HEK293 (cell line): ENCODE measurements around the gene SMNDC1.

Experiments
- ATF2 ChIP-seq: fragments of 450-650 bp; formaldehyde crosslinking; IDR thresholded peaks from 2 replicates; pipeline ENCODE4 v1.5.1; 2016; ENCODE audit warnings: missing biosample characterization, missing genetic modification characterization, low read depth
- KLF1 ChIP-seq: fragments of 450-650 bp; formaldehyde crosslinking; IDR thresholded peaks from 2 replicates; pipeline ENCODE4 v1.5.1; 2016; ENCODE audit warnings: missing biosample characterization, missing genetic modification characterization
- KLF10 ChIP-seq: fragments of 450-650 bp; IDR thresholded peaks from 2 replicates; pipeline ENCODE4 v1.5.1; 2018; ENCODE audit warnings: missing biosample characterization, mild to moderate bottlenecking, missing genetic modification characterization
- TRIM28 ChIP-seq: IDR thresholded peaks from 2 replicates; pipeline ENCODE4 v1.6.1; 2011; ENCODE audit warnings: low read length, control low read depth, borderline replicate concordance
- ZBTB1 ChIP-seq: fragments of 450-650 bp; formaldehyde crosslinking; IDR thresholded peaks from 2 replicates; pipeline ENCODE4 v1.5.1; 2016; ENCODE audit warnings: missing biosample characterization, missing genetic modification characterization
- ZBTB21 ChIP-seq: fragments of 450-650 bp; formaldehyde crosslinking; IDR thresholded peaks from 2 replicates; pipeline ENCODE4 v1.5.1; 2017; ENCODE audit warnings: missing biosample characterization, missing genetic modification characterization
- ZBTB48 ChIP-seq: fragments of 450-650 bp; formaldehyde crosslinking; IDR thresholded peaks from 2 replicates; pipeline ENCODE4 v1.5.1; 2016; ENCODE audit warnings: missing biosample characterization, missing genetic modification characterization
- ZFP69B ChIP-seq: fragments of 450-650 bp; formaldehyde crosslinking; IDR thresholded peaks from 2 replicates; pipeline ENCODE4 v1.5.1; 2016; ENCODE audit warnings: missing biosample characterization, missing genetic modification characterization
- ZNF311 ChIP-seq: fragments of 450-650 bp; formaldehyde crosslinking; IDR thresholded peaks from 2 replicates; pipeline ENCODE4 v1.5.1; 2017; ENCODE audit warnings: missing biosample characterization, missing genetic modification characterization, borderline replicate concordance
- ZNF391 ChIP-seq: fragments of 450-650 bp; formaldehyde crosslinking; IDR thresholded peaks from 2 replicates; pipeline ENCODE4 v1.5.1; 2016; ENCODE audit warnings: low read depth, missing biosample characterization, missing genetic modification characterization, borderline replicate concordance
- ZNF426 ChIP-seq: fragments of 450-650 bp; formaldehyde crosslinking; IDR thresholded peaks from 2 replicates; pipeline ENCODE4 v1.5.1; 2017; ENCODE audit warnings: missing biosample characterization, missing genetic modification characterization, mild to moderate bottlenecking, inconsistent platforms, moderate library complexity
- ZNF473 ChIP-seq: fragments of 450-650 bp; formaldehyde crosslinking; IDR thresholded peaks from 2 replicates; pipeline ENCODE4 v1.5.1; 2017; ENCODE audit warnings: missing biosample characterization, missing genetic modification characterization
- ZNF510 ChIP-seq: fragments of 450-650 bp; formaldehyde crosslinking; IDR thresholded peaks from 2 replicates; pipeline ENCODE4 v1.5.1; 2018; ENCODE audit warnings: mild to moderate bottlenecking, missing genetic modification characterization, missing biosample characterization; ENCODE audit not compliant: insufficient replicate concordance
- ZNF514 ChIP-seq: fragments of 450-650 bp; formaldehyde crosslinking; IDR thresholded peaks from 2 replicates; pipeline ENCODE4 v1.5.1; 2016; ENCODE audit warnings: missing biosample characterization, missing genetic modification characterization
- ZNF529 ChIP-seq: fragments of 450-650 bp; formaldehyde crosslinking; IDR thresholded peaks from 2 replicates; pipeline ENCODE4 v1.5.1; 2017; ENCODE audit warnings: missing genetic modification characterization, missing biosample characterization; ENCODE audit not compliant: insufficient replicate concordance
- ZNF530 ChIP-seq: fragments of 450-650 bp; formaldehyde crosslinking; IDR thresholded peaks from 2 replicates; pipeline ENCODE4 v1.5.1; 2016; ENCODE audit warnings: low read depth, missing biosample characterization, missing genetic modification characterization
- ZNF555 ChIP-seq: fragments of 450-650 bp; formaldehyde crosslinking; conservative IDR thresholded peaks from 2 replicates; pipeline ENCODE4 v1.5.1; 2017; ENCODE audit warnings: missing biosample characterization, mild to moderate bottlenecking, missing genetic modification characterization, inconsistent platforms
- ZNF610 ChIP-seq: fragments of 450-650 bp; formaldehyde crosslinking; IDR thresholded peaks from 2 replicates; pipeline ENCODE4 v1.5.1; 2016; ENCODE audit warnings: missing biosample characterization, missing genetic modification characterization, borderline replicate concordance
- ZNF621 ChIP-seq: fragments of 450-650 bp; formaldehyde crosslinking; IDR thresholded peaks from 2 replicates; pipeline ENCODE4 v1.5.1; 2017; ENCODE audit warnings: missing biosample characterization, missing genetic modification characterization
- ZNF623 ChIP-seq: fragments of 450-650 bp; formaldehyde crosslinking; IDR thresholded peaks from 2 replicates; pipeline ENCODE4 v1.5.1; 2016; ENCODE audit warnings: missing biosample characterization, missing genetic modification characterization
- ZNF660 ChIP-seq: fragments of 450-650 bp; IDR thresholded peaks from 2 replicates; pipeline ENCODE4 v1.5.1; 2018; ENCODE audit warnings: missing biosample characterization, mild to moderate bottlenecking, missing genetic modification characterization
- ZNF837 ChIP-seq: fragments of 450-650 bp; formaldehyde crosslinking; IDR thresholded peaks from 2 replicates; pipeline ENCODE4 v1.5.1; 2016; ENCODE audit warnings: missing biosample characterization, missing genetic modification characterization
- TF ChIP-seq, protein P1 (sequence below): fragments of 450-650 bp; formaldehyde crosslinking; optimal IDR thresholded peaks from 2 replicates; pipeline ENCODE3; 2016; ENCODE audit warnings: missing biosample characterization, mild to moderate bottlenecking, missing genetic modification characterization
- TF ChIP-seq, protein P2 (sequence below): fragments of 450-650 bp; formaldehyde crosslinking; IDR thresholded peaks from 2 replicates; pipeline ENCODE4 v1.5.1; 2016; ENCODE audit warnings: missing biosample characterization, missing genetic modification characterization
- TF ChIP-seq, protein P3 (sequence below): fragments of 450-650 bp; formaldehyde crosslinking; IDR thresholded peaks from 2 replicates; pipeline ENCODE4 v1.5.1; 2017; ENCODE audit warnings: missing biosample characterization, missing genetic modification characterization
- TF ChIP-seq, protein P4 (sequence below): fragments of 450-650 bp; formaldehyde crosslinking; IDR thresholded peaks from 2 replicates; pipeline ENCODE4 v1.5.1; 2016; ENCODE audit warnings: missing biosample characterization, missing genetic modification characterization
- TF ChIP-seq, protein P5 (sequence below): fragments of 450-650 bp; IDR thresholded peaks from 2 replicates; pipeline ENCODE4 v1.5.1; 2018; ENCODE audit warnings: missing biosample characterization, mild to moderate bottlenecking, missing genetic modification characterization
- TF ChIP-seq, protein P6 (sequence below): fragments of 450-650 bp; formaldehyde crosslinking; IDR thresholded peaks from 2 replicates; pipeline ENCODE4 v1.5.1; 2016; ENCODE audit warnings: missing biosample characterization, missing genetic modification characterization

Gene SMNDC1

DNA sequence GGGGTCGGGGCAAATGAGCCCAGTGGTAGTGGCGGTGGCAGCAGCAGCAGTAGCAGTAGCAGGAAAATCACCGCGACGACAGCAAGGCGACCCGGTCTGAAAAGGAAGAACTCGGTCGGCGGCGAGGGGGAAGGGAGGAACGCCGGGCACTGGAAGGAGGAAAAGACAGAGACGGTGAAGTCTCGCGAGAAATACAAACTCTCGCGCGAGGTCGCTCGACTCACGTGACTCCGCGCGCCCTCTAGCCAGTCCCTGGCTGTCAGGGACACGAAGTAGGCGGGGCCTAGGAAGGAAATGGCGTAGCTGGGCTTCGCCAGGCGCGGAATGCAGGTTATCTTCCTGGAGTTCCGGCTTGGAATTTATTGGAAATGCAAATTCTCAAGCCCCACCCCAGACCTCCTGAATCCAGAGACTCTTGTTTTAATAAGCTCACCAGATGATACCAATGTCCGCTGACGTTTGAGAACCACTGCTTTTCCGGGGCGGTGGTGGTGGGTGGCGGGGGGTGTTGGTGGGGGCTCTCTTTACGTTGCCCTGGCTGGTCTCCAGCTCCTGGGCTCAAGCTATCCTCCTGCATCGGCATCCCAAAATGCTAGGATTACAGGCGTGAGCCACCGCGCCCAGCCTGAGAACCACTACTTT lies at the start of gene SMNDC1 (continued):
- TF ChIP-seq ZNF391 (tag by site-specific recombination) (no peak), ZFP69B (tag by site-specific recombination) (no peak), ZNF426 (tag by site-specific recombination) (no peak), ZNF555 (tag by site-specific recombination) (no peak), ZNF530 (tag by site-specific recombination) (no peak), ZBTB1 (tag by site-specific recombination) (no peak), ZNF510 (tag by site-specific recombination) (no peak), ZNF660 (tag by site-specific recombination) (no peak), ZNF473 (tag by site-specific recombination) (no peak), TRIM28 (no peak), ZNF623 (tag by site-specific recombination) (no peak), ZNF610 (tag by site-specific recombination) (no peak), ZBTB21 (tag by site-specific recombination) (peak; percentile 26; the same call in 1 of the 2 replicates), ZBTB48 (peak; percentile 57; the same call in 1 of the 2 replicates), ZNF514 (tag by site-specific recombination) (no peak), ZNF311 (tag by site-specific recombination) (no peak), ATF2 (tag by site-specific recombination) (no peak), KLF10 (tag by site-specific recombination) (no peak; the same call in 1 of the 2 replicates), KLF1 (peak; percentile 23; the same call in 1 of the 2 replicates), ZNF529 (tag by site-specific recombination) (no peak), ZNF621 (tag by site-specific recombination) (no peak), ZNF837 (tag by site-specific recombination) (no peak)
- TF ChIP-seq, protein P1, sequence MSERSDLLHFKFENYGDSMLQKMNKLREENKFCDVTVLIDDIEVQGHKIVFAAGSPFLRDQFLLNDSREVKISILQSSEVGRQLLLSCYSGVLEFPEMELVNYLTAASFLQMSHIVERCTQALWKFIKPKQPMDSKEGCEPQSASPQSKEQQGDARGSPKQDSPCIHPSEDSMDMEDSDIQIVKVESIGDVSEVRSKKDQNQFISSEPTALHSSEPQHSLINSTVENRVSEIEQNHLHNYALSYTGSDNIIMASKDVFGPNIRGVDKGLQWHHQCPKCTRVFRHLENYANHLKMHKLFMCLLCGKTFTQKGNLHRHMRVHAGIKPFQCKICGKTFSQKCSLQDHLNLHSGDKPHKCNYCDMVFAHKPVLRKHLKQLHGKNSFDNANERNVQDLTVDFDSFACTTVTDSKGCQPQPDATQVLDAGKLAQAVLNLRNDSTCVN (tag by site-specific recombination) = peak; percentile 37
- TF ChIP-seq, protein P2, sequence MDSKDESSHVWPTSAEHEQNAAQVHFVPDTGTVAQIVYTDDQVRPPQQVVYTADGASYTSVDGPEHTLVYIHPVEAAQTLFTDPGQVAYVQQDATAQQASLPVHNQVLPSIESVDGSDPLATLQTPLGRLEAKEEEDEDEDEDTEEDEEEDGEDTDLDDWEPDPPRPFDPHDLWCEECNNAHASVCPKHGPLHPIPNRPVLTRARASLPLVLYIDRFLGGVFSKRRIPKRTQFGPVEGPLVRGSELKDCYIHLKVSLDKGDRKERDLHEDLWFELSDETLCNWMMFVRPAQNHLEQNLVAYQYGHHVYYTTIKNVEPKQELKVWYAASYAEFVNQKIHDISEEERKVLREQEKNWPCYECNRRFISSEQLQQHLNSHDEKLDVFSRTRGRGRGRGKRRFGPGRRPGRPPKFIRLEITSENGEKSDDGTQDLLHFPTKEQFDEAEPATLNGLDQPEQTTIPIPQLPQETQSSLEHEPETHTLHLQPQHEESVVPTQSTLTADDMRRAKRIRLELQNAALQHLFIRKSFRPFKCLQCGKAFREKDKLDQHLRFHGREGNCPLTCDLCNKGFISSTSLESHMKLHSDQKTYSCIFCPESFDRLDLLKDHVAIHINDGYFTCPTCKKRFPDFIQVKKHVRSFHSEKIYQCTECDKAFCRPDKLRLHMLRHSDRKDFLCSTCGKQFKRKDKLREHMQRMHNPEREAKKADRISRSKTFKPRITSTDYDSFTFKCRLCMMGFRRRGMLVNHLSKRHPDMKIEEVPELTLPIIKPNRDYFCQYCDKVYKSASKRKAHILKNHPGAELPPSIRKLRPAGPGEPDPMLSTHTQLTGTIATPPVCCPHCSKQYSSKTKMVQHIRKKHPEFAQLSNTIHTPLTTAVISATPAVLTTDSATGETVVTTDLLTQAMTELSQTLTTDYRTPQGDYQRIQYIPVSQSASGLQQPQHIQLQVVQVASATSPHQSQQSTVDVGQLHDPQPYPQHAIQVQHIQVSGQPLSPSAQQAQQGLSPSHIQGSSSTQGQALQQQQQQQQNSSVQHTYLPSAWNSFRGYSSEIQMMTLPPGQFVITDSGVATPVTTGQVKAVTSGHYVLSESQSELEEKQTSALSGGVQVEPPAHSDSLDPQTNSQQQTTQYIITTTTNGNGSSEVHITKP = peak; percentile 49
- TF ChIP-seq, protein P3, sequence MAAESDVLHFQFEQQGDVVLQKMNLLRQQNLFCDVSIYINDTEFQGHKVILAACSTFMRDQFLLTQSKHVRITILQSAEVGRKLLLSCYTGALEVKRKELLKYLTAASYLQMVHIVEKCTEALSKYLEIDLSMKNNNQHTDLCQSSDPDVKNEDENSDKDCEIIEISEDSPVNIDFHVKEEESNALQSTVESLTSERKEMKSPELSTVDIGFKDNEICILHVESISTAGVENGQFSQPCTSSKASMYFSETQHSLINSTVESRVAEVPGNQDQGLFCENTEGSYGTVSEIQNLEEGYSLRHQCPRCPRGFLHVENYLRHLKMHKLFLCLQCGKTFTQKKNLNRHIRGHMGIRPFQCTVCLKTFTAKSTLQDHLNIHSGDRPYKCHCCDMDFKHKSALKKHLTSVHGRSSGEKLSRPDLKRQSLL (tag by site-specific recombination) = no peak
- TF ChIP-seq, protein P4, sequence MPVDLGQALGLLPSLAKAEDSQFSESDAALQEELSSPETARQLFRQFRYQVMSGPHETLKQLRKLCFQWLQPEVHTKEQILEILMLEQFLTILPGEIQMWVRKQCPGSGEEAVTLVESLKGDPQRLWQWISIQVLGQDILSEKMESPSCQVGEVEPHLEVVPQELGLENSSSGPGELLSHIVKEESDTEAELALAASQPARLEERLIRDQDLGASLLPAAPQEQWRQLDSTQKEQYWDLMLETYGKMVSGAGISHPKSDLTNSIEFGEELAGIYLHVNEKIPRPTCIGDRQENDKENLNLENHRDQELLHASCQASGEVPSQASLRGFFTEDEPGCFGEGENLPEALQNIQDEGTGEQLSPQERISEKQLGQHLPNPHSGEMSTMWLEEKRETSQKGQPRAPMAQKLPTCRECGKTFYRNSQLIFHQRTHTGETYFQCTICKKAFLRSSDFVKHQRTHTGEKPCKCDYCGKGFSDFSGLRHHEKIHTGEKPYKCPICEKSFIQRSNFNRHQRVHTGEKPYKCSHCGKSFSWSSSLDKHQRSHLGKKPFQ (tag by site-specific recombination) = no peak
- TF ChIP-seq, protein P5, sequence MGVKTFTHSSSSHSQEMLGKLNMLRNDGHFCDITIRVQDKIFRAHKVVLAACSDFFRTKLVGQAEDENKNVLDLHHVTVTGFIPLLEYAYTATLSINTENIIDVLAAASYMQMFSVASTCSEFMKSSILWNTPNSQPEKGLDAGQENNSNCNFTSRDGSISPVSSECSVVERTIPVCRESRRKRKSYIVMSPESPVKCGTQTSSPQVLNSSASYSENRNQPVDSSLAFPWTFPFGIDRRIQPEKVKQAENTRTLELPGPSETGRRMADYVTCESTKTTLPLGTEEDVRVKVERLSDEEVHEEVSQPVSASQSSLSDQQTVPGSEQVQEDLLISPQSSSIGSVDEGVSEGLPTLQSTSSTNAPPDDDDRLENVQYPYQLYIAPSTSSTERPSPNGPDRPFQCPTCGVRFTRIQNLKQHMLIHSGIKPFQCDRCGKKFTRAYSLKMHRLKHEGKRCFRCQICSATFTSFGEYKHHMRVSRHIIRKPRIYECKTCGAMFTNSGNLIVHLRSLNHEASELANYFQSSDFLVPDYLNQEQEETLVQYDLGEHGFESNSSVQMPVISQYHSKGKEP (tag by site-specific recombination) = no peak
- TF ChIP-seq, protein P6, sequence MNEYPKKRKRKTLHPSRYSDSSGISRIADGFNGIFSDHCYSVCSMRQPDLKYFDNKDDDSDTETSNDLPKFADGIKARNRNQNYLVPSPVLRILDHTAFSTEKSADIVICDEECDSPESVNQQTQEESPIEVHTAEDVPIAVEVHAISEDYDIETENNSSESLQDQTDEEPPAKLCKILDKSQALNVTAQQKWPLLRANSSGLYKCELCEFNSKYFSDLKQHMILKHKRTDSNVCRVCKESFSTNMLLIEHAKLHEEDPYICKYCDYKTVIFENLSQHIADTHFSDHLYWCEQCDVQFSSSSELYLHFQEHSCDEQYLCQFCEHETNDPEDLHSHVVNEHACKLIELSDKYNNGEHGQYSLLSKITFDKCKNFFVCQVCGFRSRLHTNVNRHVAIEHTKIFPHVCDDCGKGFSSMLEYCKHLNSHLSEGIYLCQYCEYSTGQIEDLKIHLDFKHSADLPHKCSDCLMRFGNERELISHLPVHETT (tag by site-specific recombination) = no peak
